Kidney epithelial cell (primary cell): ENCODE results near the gene GADL1. TPM values are rescaled to one million over a fixed set of nuclear protein-coding genes. Genes with fewer than 3 reads are reported as not detected.

ENCODE experiments used
- DNase-seq: peaks from one replicate; pipeline ENCODE4 v3.0.0-alpha.2; 2010; ENCODE audit warnings: low read depth
- H3K27me3 ChIP-seq: 2 replicates; pipeline ENCODE4 v1.6.0; 2011; ENCODE audit warnings: low read length; ENCODE audit not compliant: control insufficient read depth, insufficient read depth
- H3K36me3 ChIP-seq: 2 replicates; pipeline ENCODE4 v1.5.1; 2011; ENCODE audit warnings: low read length; ENCODE audit not compliant: control insufficient read depth, insufficient read depth
- H3K4me3 ChIP-seq: 2 replicates; pipeline ENCODE4 v1.5.1; 2011; ENCODE audit warnings: low read depth, mild to moderate bottlenecking, control low read depth, low read length
- total RNA-seq: library from RNA; depleted of rRNA; stranded (reverse); fragments of >200 nt; gene quantifications from 2 replicates; pipeline ENCODE4 v1.2.3, GENCODE V29; 2015
- TF ChIP-seq, protein P1 (sequence below): IDR thresholded peaks from 2 replicates; pipeline ENCODE4 v1.5.1; 2011; ENCODE audit warnings: mild to moderate bottlenecking, moderate library complexity, low read length, control low read depth, inconsistent platforms; ENCODE audit not compliant: insufficient read depth, poor library complexity, severe bottlenecking

GADL1 gene, protein sequence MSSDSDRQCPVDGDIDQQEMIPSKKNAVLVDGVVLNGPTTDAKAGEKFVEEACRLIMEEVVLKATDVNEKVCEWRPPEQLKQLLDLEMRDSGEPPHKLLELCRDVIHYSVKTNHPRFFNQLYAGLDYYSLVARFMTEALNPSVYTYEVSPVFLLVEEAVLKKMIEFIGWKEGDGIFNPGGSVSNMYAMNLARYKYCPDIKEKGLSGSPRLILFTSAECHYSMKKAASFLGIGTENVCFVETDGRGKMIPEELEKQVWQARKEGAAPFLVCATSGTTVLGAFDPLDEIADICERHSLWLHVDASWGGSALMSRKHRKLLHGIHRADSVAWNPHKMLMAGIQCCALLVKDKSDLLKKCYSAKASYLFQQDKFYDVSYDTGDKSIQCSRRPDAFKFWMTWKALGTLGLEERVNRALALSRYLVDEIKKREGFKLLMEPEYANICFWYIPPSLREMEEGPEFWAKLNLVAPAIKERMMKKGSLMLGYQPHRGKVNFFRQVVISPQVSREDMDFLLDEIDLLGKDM
- not detected in 2 replicates for total RNA-seq

DNA sequence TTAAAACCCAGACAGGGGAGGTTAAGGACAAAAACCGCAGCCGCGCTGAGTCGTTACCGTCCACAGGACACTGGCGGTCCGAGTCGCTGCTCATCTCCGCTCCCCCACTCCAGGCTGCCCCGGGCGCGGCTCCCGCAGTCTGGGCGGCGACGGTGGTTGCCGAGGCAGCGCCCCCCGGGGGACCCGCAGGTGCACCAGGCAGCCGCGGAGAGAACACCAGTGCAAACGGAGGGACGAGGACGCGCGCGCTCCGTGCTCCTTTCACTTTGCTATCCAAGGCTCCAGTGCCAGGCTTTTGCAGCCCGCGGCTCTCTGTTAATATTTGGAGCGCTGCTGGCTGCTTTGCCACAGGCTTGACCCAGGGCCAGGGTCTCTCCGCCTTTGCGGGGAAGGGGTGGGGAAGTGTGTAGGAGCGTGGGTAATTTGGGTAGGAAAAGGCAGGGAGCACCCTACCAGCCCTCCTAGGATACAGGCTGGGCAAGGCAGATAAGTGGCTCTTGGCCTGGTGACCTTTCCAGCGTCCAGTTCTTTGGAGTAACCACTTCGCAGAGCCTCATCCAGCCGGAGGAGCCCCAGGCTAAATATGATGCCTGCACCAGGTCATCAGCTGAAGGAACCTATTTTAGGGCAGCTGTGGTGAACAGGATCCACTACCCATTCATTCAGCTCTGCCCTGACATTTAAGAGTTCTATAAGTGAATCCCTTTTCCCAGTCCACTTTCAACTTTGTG, at the start of gene GADL1:
TSS of gene GADL1 (minus strand) at position 141 of the 731 bp plus-strand sequence. CDS start at position 94, 47 bp downstream.
- H3K36me3 ChIP-seq, result no peaks in the 10 kb centered on the region
- H3K27me3 ChIP-seq, result peaks cover 3% of the 10 kb centered on the region
- H3K4me3 ChIP-seq, result peak within 1 kb of the TSS; percentile 42
- TF ChIP-seq, protein P1, sequence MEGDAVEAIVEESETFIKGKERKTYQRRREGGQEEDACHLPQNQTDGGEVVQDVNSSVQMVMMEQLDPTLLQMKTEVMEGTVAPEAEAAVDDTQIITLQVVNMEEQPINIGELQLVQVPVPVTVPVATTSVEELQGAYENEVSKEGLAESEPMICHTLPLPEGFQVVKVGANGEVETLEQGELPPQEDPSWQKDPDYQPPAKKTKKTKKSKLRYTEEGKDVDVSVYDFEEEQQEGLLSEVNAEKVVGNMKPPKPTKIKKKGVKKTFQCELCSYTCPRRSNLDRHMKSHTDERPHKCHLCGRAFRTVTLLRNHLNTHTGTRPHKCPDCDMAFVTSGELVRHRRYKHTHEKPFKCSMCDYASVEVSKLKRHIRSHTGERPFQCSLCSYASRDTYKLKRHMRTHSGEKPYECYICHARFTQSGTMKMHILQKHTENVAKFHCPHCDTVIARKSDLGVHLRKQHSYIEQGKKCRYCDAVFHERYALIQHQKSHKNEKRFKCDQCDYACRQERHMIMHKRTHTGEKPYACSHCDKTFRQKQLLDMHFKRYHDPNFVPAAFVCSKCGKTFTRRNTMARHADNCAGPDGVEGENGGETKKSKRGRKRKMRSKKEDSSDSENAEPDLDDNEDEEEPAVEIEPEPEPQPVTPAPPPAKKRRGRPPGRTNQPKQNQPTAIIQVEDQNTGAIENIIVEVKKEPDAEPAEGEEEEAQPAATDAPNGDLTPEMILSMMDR, result peak; percentile 10
- no peak for DNase-seq

DNA sequence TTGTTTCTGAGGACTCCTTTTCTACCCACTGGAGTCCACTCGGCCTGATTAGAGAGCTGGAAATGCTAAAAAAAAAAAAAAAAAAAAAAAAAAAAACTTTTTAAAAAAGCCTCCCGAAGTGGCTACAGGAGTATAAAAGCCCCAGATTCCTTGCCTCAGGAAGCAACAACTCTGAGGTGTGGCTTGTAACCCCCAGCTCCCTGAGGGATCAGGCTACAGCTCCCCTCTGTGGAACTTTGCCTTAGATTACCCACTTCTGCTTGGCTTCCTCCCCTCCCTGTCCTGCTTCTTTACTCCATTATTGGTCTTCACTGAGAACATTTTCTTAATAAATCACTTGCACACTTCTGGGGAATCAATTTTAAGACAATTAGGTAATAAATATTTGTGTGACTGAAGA, 49.7 kb upstream of the GADL1 start:
- Histone ChIP-seq H3K4me3 (no peak overlapping the region), H3K27me3 (no peaks in the 10 kb centered on the region), H3K36me3 (no peaks in the 10 kb centered on the region)
- TF ChIP-seq, protein P1, result no peak
- DNase-seq, result no peak

DNA sequence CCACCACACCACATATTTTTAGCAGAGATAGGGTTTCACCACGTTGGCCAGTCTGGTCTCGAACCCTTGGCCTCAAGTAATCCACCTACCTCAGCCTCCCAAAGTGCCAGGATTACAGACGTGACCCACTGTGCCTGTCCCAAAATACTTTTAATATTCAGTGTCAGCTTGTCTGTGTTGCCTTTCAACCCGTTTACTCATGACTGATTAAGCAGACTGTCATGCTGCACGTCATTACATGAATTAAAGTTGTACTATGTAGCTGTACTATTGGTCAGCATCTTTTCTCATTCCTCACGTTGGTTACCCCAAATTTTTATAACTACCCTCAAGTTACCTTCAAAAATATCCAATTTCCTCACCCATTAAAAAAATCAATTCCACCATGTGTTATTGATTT, 48.7 kb upstream of the GADL1 start:
- TF ChIP-seq, protein P1, result no peak
- no peak for DNase-seq
- no peaks in the 10 kb centered on the region for H3K27me3 ChIP-seq
- no peak overlapping the region for H3K4me3 ChIP-seq
- H3K36me3 ChIP-seq, result no peaks in the 10 kb centered on the region

DNA sequence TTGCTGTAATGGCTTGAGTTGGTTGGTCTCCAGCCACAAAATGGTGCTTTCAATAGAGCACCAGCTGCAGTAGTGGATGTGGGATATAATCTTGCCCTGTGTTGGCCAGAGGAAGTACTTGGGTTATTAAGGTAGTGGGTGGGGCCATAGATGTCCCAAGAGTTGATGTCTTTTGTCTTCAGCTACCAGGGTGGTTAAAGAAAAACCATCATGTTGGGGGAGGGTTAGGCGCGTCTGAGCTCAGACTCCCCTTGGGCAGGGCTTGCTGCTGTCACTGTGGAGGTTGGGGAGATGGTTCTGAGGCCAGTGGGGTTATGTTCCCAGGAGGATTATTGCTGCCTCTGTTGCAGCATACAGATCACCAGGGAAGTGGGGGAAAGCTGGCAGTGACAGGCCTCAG, 46.9 kb upstream of the GADL1 start:
- no peak overlapping the region for H3K4me3 ChIP-seq
- no peaks in the 10 kb centered on the region for H3K27me3 ChIP-seq
- DNase-seq, result no peak
- no peaks in the 10 kb centered on the region for H3K36me3 ChIP-seq
- TF ChIP-seq, protein P1, result no peak

DNA sequence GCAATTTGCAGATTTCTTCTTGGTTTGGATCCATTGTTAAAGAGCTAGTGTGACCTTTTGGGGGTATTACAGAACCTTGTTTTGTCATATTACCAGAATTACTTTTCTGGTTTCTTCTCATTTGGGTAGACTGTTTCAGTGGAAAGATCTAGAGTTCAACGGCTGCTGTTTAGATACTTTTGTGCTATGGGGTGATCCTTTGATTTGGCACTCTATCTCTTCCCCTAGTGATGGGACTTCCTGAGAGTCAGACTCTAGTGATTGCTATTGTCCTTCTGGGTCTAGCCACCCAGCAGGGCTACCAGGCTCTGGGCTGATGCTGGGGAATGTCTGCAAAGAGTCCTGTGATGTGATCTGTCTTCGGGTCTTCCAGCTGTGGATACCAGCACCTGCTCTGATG, 46.3 kb upstream of the GADL1 start:
- no peaks in the 10 kb centered on the region for H3K36me3 ChIP-seq
- TF ChIP-seq, protein P1, result no peak
- H3K4me3 ChIP-seq, result no peak overlapping the region
- no peak for DNase-seq
- H3K27me3 ChIP-seq, result no peaks in the 10 kb centered on the region
